GM12874 (cell line): ENCODE data around the gene GALP.

ENCODE experiments used
- TF ChIP-seq, protein P1 (sequence below): IDR thresholded peaks from 2 replicates; pipeline ENCODE4 v1.5.1; 2011; ENCODE audit warnings: low read depth, mild to moderate bottlenecking, control low read depth, low read length, moderate library complexity; ENCODE audit not compliant: insufficient read depth

Gene GALP

DNA sequence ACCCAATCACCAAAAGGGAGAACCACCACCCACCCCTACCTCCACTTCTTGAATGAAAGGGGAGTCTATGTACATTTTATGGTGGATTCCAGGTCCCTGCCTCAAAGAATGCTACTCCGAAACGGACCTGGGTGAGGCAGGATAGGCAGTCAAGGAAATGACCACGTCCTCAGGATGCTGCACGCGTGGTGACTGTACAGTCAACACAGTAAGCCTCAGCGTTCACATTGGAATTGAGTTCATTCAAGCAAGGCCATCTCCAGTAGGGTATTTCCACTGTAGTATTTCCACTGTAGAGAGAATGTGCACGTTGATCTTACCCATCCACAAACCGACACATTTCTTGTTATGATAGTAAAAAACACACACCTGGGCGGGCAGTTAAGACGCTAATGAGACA is 43.2 kb downstream of the GALP start:
- TF ChIP-seq, protein P1, sequence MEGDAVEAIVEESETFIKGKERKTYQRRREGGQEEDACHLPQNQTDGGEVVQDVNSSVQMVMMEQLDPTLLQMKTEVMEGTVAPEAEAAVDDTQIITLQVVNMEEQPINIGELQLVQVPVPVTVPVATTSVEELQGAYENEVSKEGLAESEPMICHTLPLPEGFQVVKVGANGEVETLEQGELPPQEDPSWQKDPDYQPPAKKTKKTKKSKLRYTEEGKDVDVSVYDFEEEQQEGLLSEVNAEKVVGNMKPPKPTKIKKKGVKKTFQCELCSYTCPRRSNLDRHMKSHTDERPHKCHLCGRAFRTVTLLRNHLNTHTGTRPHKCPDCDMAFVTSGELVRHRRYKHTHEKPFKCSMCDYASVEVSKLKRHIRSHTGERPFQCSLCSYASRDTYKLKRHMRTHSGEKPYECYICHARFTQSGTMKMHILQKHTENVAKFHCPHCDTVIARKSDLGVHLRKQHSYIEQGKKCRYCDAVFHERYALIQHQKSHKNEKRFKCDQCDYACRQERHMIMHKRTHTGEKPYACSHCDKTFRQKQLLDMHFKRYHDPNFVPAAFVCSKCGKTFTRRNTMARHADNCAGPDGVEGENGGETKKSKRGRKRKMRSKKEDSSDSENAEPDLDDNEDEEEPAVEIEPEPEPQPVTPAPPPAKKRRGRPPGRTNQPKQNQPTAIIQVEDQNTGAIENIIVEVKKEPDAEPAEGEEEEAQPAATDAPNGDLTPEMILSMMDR: no peak

DNA sequence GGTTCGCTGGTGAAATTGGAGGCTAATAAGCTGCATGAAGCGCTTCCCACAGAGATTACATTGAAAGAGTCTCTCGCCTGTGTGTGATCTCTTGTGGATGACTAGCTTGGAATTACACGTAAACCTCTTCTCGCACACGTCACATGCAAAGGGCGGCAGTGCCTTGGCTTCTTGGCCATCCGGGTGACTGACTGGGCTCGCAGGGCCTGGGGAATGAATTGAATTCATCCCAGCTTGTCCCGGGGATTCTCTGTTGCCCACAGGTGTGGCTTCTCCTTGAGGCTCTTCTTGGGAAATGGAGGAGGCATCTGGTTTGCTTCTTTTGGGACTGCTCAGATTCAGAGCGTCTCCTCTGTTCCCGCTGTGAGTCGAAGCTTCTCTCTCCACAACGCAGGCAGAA is 46.0 kb downstream of the GALP start:
- TF ChIP-seq, protein P1: no peak

DNA sequence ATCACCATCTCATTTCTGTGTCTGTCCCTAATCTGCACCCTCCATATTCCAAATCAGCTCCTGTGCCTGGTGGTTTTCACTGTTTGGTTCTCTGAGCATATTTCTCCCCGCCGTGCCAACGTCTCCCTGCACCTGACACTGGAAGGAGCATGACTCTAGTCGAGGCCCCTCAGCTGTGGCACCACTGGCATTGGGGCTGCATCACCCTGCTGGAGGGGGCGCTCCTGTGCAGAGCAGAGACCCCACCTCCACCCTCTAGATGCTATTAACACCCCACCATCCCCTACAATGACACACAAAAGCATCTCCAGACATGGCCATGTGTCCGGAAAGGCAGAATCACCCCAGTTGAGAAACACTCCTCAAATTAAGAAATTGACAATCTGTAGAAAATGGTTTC is 47.1 kb downstream of the GALP start:
- TF ChIP-seq, protein P1: no peak

DNA sequence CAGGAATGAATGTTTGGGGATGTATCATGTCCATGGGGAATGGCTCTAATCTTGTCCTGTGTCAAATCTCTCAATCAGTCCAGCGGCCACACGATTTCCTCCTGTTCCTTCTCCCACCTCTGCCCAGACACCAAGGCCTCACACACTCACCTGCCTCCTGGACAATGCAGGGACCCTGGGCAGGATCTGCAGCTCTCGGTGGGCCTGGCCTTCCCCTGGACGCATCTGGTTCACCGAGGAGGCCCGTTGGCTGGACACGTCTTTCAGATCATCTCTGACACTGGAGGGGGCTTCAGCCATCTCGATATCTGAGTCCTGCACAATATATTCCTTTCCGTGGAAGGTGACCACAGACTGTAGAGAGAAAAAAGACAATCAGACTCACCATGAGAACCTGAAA is 47.7 kb downstream of the GALP start:
- TF ChIP-seq, protein P1: no peak
